Activated CD4-positive, alpha-beta T cell treated with anti-CD3 and anti-CD28 coated beads, Interleukin-2, amount 50 U/mL, for 4 hours (primary cell): Measurements from ENCODE around the gene SMIM35.

Experiments
- DNase-seq, 2 experiments: peaks; one replicate each; pipeline ENCODE4 v3.0.0-alpha.2; 2020

The SMIM35 gene

GRCh38 chr11:118108513-118108912, 21.8 kb upstream of the SMIM35 start:
- DNase-seq, result no peak

- no peak for DNase-seq
Observed at GRCh38 chr11:118106789-118107335, 20.1 kb upstream of the SMIM35 start.

GRCh38 chr11:118105657-118106305, 19.0 kb upstream of the SMIM35 start:
- DNase-seq, result no peak

GRCh38 chr11:118104491-118104890, 17.7 kb upstream of the SMIM35 start:
- DNase-seq, result no peak

- no peak for DNase-seq
Observed at GRCh38 chr11:118102721-118103261, 16.0 kb upstream of the SMIM35 start.

- no peak for DNase-seq
Observed at GRCh38 chr11:118100691-118101232, 14.0 kb upstream of the SMIM35 start.

GRCh38 chr11:118099838-118100556, 13.2 kb upstream of the SMIM35 start:
- no peak for DNase-seq

GRCh38 chr11:118098996-118099837, 12.5 kb upstream of the SMIM35 start:
- DNase-seq, result no peak

GRCh38 chr11:118095967-118096367, 9.2 kb upstream of the SMIM35 start:
- no peak for DNase-seq

- no peak for DNase-seq
Observed at GRCh38 chr11:118095493-118095892, 8.7 kb upstream of the SMIM35 start.

- DNase-seq, result no peak
Observed at GRCh38 chr11:118092907-118093571, 6.3 kb upstream of the SMIM35 start.

GRCh38 chr11:118091690-118092089, 4.9 kb upstream of the SMIM35 start:
- DNase-seq, result no peak

GRCh38 chr11:118090545-118091162, 3.9 kb upstream of the SMIM35 start:
- DNase-seq, result no peak

GRCh38 chr11:118088531-118088930, 1.8 kb upstream of the SMIM35 start:
- no peak for DNase-seq

- DNase-seq, result no peak
Observed at GRCh38 chr11:118087931-118088330, 1.2 kb upstream of the SMIM35 start.

GRCh38 chr11:118084656-118085055, 2.1 kb downstream of the SMIM35 start:
- no peak for DNase-seq

- no peak for DNase-seq
Observed at GRCh38 chr11:118084247-118084646, 2.5 kb downstream of the SMIM35 start.

GRCh38 chr11:118082880-118083552, 3.7 kb downstream of the SMIM35 start:
- no peak for DNase-seq

- DNase-seq, result no peak
Observed at GRCh38 chr11:118081241-118081958, 5.4 kb downstream of the SMIM35 start.

GRCh38 chr11:118080296-118080695, 6.5 kb downstream of the SMIM35 start:
- no peak for DNase-seq
